A673 (cell line): Measurements from ENCODE around the gene EEPD1. TPM values are rescaled to one million over a fixed set of nuclear protein-coding genes. Genes with fewer than 3 reads are reported as not detected.

Source experiments
- BruUV-seq: library from RNA; stranded (reverse); fragments of 400-500 nt; replicated peaks from 2 replicates; lab custom pipeline; 2021; lab: Mats Ljungman, UMichigan
- CTCF ChIA-PET: fragments of 300-600 bp; sonication (Branson Sonifier 250); formaldehyde crosslinking; loops from one replicate; lab custom pipeline; 2022; ENCODE audit warnings: antibody characterized with exemption; lab: Charles Lee
- POLR2A ChIA-PET: fragments of 300-600 bp; sonication (Branson Sonifier 250); formaldehyde crosslinking; loops from one replicate; lab custom pipeline; 2022; ENCODE audit warnings: antibody characterized with exemption; ENCODE audit not compliant: low non-redundant PET; lab: Charles Lee
- DNase-seq: peaks from one replicate; pipeline ENCODE4 v3.0.0-alpha.2; 2015; ENCODE audit warnings: low spot score
- H3K27ac ChIP-seq: fragments of 200-600 bp; sonication (generic); 2 replicates; pipeline ENCODE4 v1.5.1; 2016; ENCODE audit warnings: mixed run types, low read depth, mild to moderate bottlenecking, mixed read lengths, antibody characterized with exemption, low read length; ENCODE audit not compliant: poor library complexity, severe bottlenecking
- H3K27me3 ChIP-seq: fragments of 200-600 bp; sonication (generic); replicated peaks from 2 replicates; pipeline ENCODE4 v1.6.1; 2017; ENCODE audit warnings: mixed run types, low read depth, mild to moderate bottlenecking, mixed read lengths, antibody characterized with exemption, low read length; ENCODE audit not compliant: insufficient read depth, poor library complexity
- H3K36me3 ChIP-seq: fragments of 200-600 bp; sonication (generic); 2 replicates; pipeline ENCODE4 v1.6.1; 2016; ENCODE audit warnings: mixed run types, mild to moderate bottlenecking, mixed read lengths, antibody characterized with exemption, low read length; ENCODE audit not compliant: insufficient read depth, poor library complexity, severe bottlenecking
- H3K4me1 ChIP-seq: fragments of 200-600 bp; sonication (generic); 2 replicates; pipeline ENCODE4 v1.6.1; 2017; ENCODE audit warnings: mixed run types, mild to moderate bottlenecking, mixed read lengths, antibody characterized with exemption, low read length; ENCODE audit not compliant: insufficient read depth, poor library complexity, severe bottlenecking
- H3K4me3 ChIP-seq: fragments of 200-600 bp; sonication (generic); 2 replicates; pipeline ENCODE4 v1.5.1; 2016; ENCODE audit warnings: low read depth, mixed run types, mild to moderate bottlenecking, mixed read lengths, low read length; ENCODE audit not compliant: poor library complexity, severe bottlenecking
- H3K9me3 ChIP-seq: fragments of 200-600 bp; sonication (generic); 2 replicates; pipeline ENCODE4 v1.6.1; 2016; ENCODE audit warnings: mixed run types, low read depth, mild to moderate bottlenecking, mixed read lengths, antibody characterized with exemption, low read length; ENCODE audit not compliant: poor library complexity, severe bottlenecking
- CTCF ChIP-seq: fragments of 300-800, 200-600 bp; sonication (generic); conservative IDR thresholded peaks from 2 replicates; pipeline ENCODE4 v1.5.1; 2017; ENCODE audit warnings: low read depth, mild to moderate bottlenecking, antibody characterized with exemption, low read length, moderate library complexity, mixed read lengths
- EZH2 ChIP-seq: fragments of 200-600 bp; sonication (generic); IDR thresholded peaks from 2 replicates; pipeline ENCODE4 v1.6.1; 2017; ENCODE audit warnings: borderline replicate concordance, low read depth, mild to moderate bottlenecking, mixed read lengths, antibody characterized with exemption, low read length; ENCODE audit not compliant: poor library complexity, severe bottlenecking
- intact Hi-C: fragments of 100-400 bp; cut with micrococcal nuclease; formaldehyde crosslinking; loops from one replicate; pipeline ENCODE4 v1.10.0; 2022; ENCODE audit not compliant: unreplicated experiment
- total RNA-seq: library from RNA; stranded (reverse); gene quantifications from 2 replicates; pipeline ENCODE4 v1.2.3, GENCODE V29; 2021

The EEPD1 gene
- total RNA-seq, 1 experiment from 2014 or later = 2.5 TPM

DNA sequence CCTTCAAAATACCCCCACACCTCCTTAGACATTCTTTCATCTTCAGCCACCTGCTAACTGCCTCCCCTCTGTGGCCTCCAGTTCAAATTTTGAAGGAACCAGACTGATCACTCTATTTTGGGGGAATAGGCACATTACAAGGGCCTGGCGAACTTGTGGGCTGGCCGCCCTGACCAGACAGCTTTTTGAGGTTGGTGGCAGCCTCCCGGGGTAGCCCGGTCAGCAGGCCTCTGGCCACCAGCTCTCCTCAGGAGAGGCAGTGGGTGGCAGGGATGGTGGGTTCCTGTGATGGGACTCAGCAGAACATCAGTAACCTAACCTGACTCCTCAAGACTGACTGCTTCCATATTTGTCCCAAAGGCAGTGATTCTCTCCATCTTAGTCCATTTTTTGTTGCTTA, 17.4 kb upstream of the EEPD1 start:
- Histone ChIP-seq H3K4me3 (no peak overlapping the region), H3K27ac (no peak overlapping the region), H3K27me3 (peaks cover 7% of the 10 kb centered on the region), H3K9me3 (no peaks in the 10 kb centered on the region), H3K36me3 (no peaks in the 10 kb centered on the region), H3K4me1 (no peaks in the 10 kb centered on the region)
- no peak for DNase-seq
- ChIA-PET POLR2A (no interaction called here), CTCF (interaction anchor here (0.7 kb wide), 1 partner anchor 80 kb away, joined by 5 read pairs; no protein-coding TSS in a partner anchor)
- intact Hi-C loops = no loop called here
- no TSS peak for BruUV-seq
- TF ChIP-seq EZH2 (no peak), CTCF (no peak)

DNA sequence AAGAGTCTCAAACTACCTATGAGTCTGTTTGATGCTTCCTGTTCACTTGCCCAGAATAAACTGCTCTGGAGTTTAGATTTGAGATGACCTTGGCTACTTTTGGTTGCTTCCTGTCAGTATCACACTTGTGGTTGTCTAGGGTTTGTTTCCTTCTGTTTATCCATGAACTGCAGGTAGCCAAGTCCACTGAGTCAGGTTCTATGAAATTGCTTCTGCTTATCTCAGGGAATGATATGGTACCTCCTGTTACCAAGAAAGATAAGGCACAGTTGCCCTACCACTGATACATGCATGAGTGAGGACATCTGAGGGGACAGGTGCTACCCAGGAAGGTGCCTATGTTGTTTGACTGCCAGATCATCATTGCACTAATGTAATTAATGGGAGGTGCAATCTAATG, 15.8 kb upstream of the EEPD1 start:
- intact Hi-C loops = no loop called here
- Histone ChIP-seq H3K27ac (no peak overlapping the region), H3K27me3 (peaks cover 10% of the 10 kb centered on the region), H3K4me1 (no peaks in the 10 kb centered on the region), H3K4me3 (no peak overlapping the region), H3K36me3 (no peaks in the 10 kb centered on the region), H3K9me3 (no peaks in the 10 kb centered on the region)
- POLR2A ChIA-PET = no interaction called here
- TF ChIP-seq CTCF = no peak
- no peak for TF ChIP-seq EZH2
- CTCF ChIA-PET = no interaction called here
- DNase-seq = no peak
- BruUV-seq = no TSS peak

GRCh38 chr7:36137754-36138153, 15.3 kb upstream of the EEPD1 start:
- TF ChIP-seq EZH2 (no peak), CTCF (no peak)
- H3K4me1 ChIP-seq = no peaks in the 10 kb centered on the region
- DNase-seq = no peak
- ChIA-PET POLR2A (no interaction called here), CTCF (no interaction called here)
- no TSS peak for BruUV-seq
- no peak overlapping the region for H3K4me3 ChIP-seq
- H3K27me3 ChIP-seq = peaks cover 10% of the 10 kb centered on the region
- no peak overlapping the region for H3K27ac ChIP-seq
- H3K36me3 ChIP-seq = no peaks in the 10 kb centered on the region
- H3K9me3 ChIP-seq = no peaks in the 10 kb centered on the region
- intact Hi-C loops = no loop called here
